GM23338 (cell line): Measurements from ENCODE around the gene PTCD2. TPM values are rescaled to one million over a fixed set of nuclear protein-coding genes. Genes with fewer than 3 reads are reported as not detected.

ENCODE experiments used
- ATAC-seq: fragments of 200-7000 bp; cut with Tn5 transposase; 3 replicates; pipeline ENCODE4 v1.9.1; 2020
- DNase-seq: peaks from one replicate; pipeline ENCODE4 v3.0.0-alpha.2; 2015; ENCODE audit warnings: low spot score
- H2AFZ ChIP-seq: fragments of 200-600 bp; sonication (generic); 2 replicates; pipeline ENCODE4 v1.8.0; 2016; ENCODE audit warnings: antibody characterized with exemption, mild to moderate bottlenecking, moderate library complexity
- H3F3A ChIP-seq: fragments of 200-600 bp; sonication (generic); replicated peaks from 2 replicates; pipeline ENCODE4 v1.8.0; 2017; ENCODE audit warnings: antibody characterized with exemption, mixed run types, low read depth
- H3K27ac ChIP-seq: fragments of 200-600 bp; sonication (generic); 2 replicates; pipeline ENCODE4 v1.6.1; 2016; ENCODE audit warnings: low read depth
- H3K27me3 ChIP-seq: fragments of 200-600 bp; sonication (generic); 2 replicates; pipeline ENCODE4 v1.8.0; 2016; ENCODE audit warnings: mild to moderate bottlenecking, mixed run types, moderate library complexity; ENCODE audit not compliant: insufficient read depth
- H3K36me3 ChIP-seq: fragments of 200-600 bp; sonication (generic); 2 replicates; pipeline ENCODE4 v1.8.0; 2016; ENCODE audit warnings: mild to moderate bottlenecking; ENCODE audit not compliant: insufficient read depth
- H3K4me1 ChIP-seq: fragments of 200-600 bp; sonication (generic); 2 replicates; pipeline ENCODE4 v1.8.0; 2016; ENCODE audit warnings: mild to moderate bottlenecking, moderate library complexity; ENCODE audit not compliant: insufficient read depth
- H3K4me2 ChIP-seq: fragments of 200-600 bp; sonication (generic); 2 replicates; pipeline ENCODE4 v1.7.1; 2017; ENCODE audit warnings: mixed run types
- H3K4me3 ChIP-seq: fragments of 200-600 bp; sonication (generic); 2 replicates; pipeline ENCODE4 v1.6.1; 2016; ENCODE audit warnings: mixed run types
- H3K79me2 ChIP-seq: fragments of 200-600 bp; sonication (generic); replicated peaks from 2 replicates; pipeline ENCODE4 v1.8.0; 2017; ENCODE audit warnings: mild to moderate bottlenecking; ENCODE audit not compliant: insufficient read depth
- H3K9me2 ChIP-seq: fragments of 200-600 bp; sonication (generic); 2 replicates; pipeline ENCODE4 v1.8.0; 2017; ENCODE audit not compliant: insufficient read depth
- H4K20me1 ChIP-seq: fragments of 200-600 bp; sonication (generic); replicated peaks from 2 replicates; pipeline ENCODE4 v1.8.0; 2017; ENCODE audit warnings: mild to moderate bottlenecking; ENCODE audit not compliant: insufficient read depth
- H3K27ac Mint-ChIP-seq: 2 replicates; pipeline ENCODE4 v1.8.0; 2020; ENCODE audit warnings: inconsistent platforms, mild to moderate bottlenecking, moderate library complexity, mixed read lengths
- H3K27me3 Mint-ChIP-seq: 3 replicates; pipeline ENCODE4 v1.8.0; 2022; ENCODE audit warnings: low read depth, mild to moderate bottlenecking, moderate library complexity, mixed read lengths, inconsistent platforms; ENCODE audit not compliant: insufficient read depth, poor library complexity
- H3K36me3 Mint-ChIP-seq: 3 replicates; pipeline ENCODE4 v1.8.0; 2021; ENCODE audit warnings: low read depth, mild to moderate bottlenecking, inconsistent platforms, moderate library complexity, mixed read lengths
- H3K4me1 Mint-ChIP-seq: 3 replicates; pipeline ENCODE4 v1.8.0; 2020; ENCODE audit warnings: mild to moderate bottlenecking, inconsistent platforms, mixed read lengths
- H3K4me3 Mint-ChIP-seq: 3 replicates; pipeline ENCODE4 v1.8.0; 2021; ENCODE audit warnings: moderate library complexity, mild to moderate bottlenecking, inconsistent platforms, mixed read lengths
- H3K9me3 Mint-ChIP-seq: 3 replicates; pipeline ENCODE4 v1.8.0; 2020; ENCODE audit warnings: moderate library complexity, mild to moderate bottlenecking, inconsistent platforms, mixed read lengths
- ZNF114 ChIP-seq: fragments of 250-450 bp; sonication (Bioruptor Pico); IDR thresholded peaks from 2 replicates; pipeline ENCODE4 v1.5.0; 2020; ENCODE audit warnings: mild to moderate bottlenecking, moderate library complexity
- ZNF331 ChIP-seq: fragments of 250-450 bp; sonication (Bioruptor Pico); IDR thresholded peaks from 2 replicates; pipeline ENCODE4 v1.5.0; 2020; ENCODE audit warnings: low read depth, mild to moderate bottlenecking, moderate library complexity
- ZNF462 ChIP-seq: fragments of 250-450 bp; sonication (Bioruptor Pico); IDR thresholded peaks from 2 replicates; pipeline ENCODE4 v1.5.0; 2020; ENCODE audit warnings: mild to moderate bottlenecking, moderate library complexity
- polyA plus RNA-seq: library from polyadenylated mRNA; unstranded; fragments of >200 nt; fragmentation: Nextera tagmentation; extraction: Ambion mirVana; gene quantifications from 2 replicates; pipeline ENCODE4 v1.2.1, GENCODE V29; 2016
- total RNA-seq: library from RNA; depleted of rRNA; stranded (reverse); fragments of >200 nt; shearing (Covaris generic); gene quantifications from 2 replicates; pipeline ENCODE4 v1.2.3, GENCODE V29; 2014
- TF ChIP-seq, protein P1 (sequence below): IDR thresholded peaks from 2 replicates; pipeline ENCODE4 v1.6.1; 2016; ENCODE audit warnings: antibody characterized with exemption

PTCD2 gene
- total and polyA plus RNA-seq, 2 experiments from 2014 or later, result 8.8 to 14.5 TPM

GRCh38 chr5:72313141-72313540 is 7.0 kb upstream of the PTCD2 start:
- Mint-ChIP-seq H3K4me3 (no peak overlapping the region), H3K27me3 (peaks cover 1% of the 10 kb centered on the region), H3K27ac (no peak overlapping the region), H3K36me3 (peaks cover 56% of the 10 kb centered on the region), H3K9me3 (no peaks in the 10 kb centered on the region), H3K4me1 (peaks cover 7% of the 10 kb centered on the region; the same call in 2 of the 3 replicates)
- H3K27ac ChIP-seq, result no peak overlapping the region
- no peak for DNase-seq
- H3K4me2 ChIP-seq, result no peak overlapping the region
- H3F3A ChIP-seq, result no peaks in the 10 kb centered on the region; the same call in 1 of the 2 replicates
- no peak overlapping the region for H2AFZ ChIP-seq
- no peaks in the 10 kb centered on the region for H3K4me1 ChIP-seq
- peaks cover 52% of the 10 kb centered on the region for H3K79me2 ChIP-seq
- H3K9me2 ChIP-seq, result no peaks in the 10 kb centered on the region
- H3K4me3 ChIP-seq, result no peak overlapping the region
- H4K20me1 ChIP-seq, result no peaks in the 10 kb centered on the region; the same call in 1 of the 2 replicates
- no peak for TF ChIP-seq ZNF114 (CRISPR knock-in tag)
- TF ChIP-seq ZNF331 (CRISPR knock-in tag), result no peak
- TF ChIP-seq, protein P1, sequence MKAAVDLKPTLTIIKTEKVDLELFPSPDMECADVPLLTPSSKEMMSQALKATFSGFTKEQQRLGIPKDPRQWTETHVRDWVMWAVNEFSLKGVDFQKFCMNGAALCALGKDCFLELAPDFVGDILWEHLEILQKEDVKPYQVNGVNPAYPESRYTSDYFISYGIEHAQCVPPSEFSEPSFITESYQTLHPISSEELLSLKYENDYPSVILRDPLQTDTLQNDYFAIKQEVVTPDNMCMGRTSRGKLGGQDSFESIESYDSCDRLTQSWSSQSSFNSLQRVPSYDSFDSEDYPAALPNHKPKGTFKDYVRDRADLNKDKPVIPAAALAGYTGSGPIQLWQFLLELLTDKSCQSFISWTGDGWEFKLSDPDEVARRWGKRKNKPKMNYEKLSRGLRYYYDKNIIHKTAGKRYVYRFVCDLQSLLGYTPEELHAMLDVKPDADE, result no peak
- TF ChIP-seq ZNF462 (CRISPR knock-in tag), result no peak
- H3K27me3 ChIP-seq, result no peaks in the 10 kb centered on the region
- peaks cover 8% of the 10 kb centered on the region; the same call in 1 of the 2 replicates for H3K36me3 ChIP-seq
- ATAC-seq, result no peak
